ENCODE measurements around the gene LBX2. TPM values are rescaled to one million over a fixed set of nuclear protein-coding genes. Genes with fewer than 3 reads are reported as not detected.

The LBX2 gene
- total and polyA plus RNA-seq, 9 of the 15 experiments (the other 6 are each of a cell fraction or from before 2014, with no cell fraction given) = 0.39 to 6.2 (median 1.8) TPM; not detected in 1

DNA sequence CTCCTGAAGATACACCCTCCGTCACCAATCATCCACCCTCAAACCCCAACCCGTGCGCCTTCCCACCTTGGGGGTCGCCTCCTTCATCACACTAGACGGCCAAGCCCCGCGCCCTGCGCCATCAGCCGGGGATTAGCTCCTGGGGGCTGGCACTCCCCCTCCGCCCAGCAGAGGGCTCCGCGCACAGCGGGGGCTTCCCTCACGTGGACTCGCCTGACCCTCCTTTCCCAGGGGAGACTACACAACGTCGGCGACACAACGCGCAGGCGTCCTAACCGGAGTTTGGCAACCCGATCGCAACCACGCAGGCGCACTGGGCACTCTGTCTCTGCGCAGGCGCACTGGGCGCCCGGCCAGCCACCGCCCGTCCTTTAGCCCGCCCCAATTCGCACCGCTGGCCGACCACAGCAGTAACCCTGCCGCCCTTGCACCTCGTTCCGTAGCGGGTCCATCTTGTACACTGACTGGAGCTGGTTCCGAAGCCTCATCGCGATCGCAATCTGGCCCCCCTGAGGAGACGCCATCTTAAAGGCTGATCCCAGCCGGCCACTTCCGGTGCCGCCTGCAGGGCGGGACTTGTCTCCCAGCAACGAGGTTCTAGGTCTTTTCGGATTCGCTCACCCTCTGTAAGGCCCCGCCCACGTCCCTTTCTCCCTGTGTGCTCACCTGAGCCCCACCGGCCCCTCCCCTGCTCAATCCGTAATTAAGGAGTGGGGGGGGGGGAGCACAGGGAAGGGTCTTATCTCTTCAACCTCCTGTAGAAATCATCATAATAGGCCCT lies 7.9 kb upstream of the LBX2 start, which contains the start of gene PCGF1 (continued):
- TF ChIP-seq, protein P1, sequence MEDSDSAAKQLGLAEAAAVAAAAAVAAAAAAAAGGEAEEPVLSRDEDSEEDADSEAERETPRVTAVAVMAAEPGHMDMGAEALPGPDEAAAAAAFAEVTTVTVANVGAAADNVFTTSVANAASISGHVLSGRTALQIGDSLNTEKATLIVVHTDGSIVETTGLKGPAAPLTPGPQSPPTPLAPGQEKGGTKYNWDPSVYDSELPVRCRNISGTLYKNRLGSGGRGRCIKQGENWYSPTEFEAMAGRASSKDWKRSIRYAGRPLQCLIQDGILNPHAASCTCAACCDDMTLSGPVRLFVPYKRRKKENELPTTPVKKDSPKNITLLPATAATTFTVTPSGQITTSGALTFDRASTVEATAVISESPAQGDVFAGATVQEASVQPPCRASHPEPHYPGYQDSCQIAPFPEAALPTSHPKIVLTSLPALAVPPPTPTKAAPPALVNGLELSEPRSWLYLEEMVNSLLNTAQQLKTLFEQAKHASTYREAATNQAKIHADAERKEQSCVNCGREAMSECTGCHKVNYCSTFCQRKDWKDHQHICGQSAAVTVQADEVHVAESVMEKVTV (CRISPR knock-in tag; IDR thresholded peaks at IDR 0.05) = no peak
- no peak for TF ChIP-seq SLC30A9 (CRISPR knock-in tag; IDR thresholded peaks at IDR 0.05)
- no peak for TF ChIP-seq HNRNPH1 (optimal IDR thresholded peaks at IDR 0.05; ENCODE audit: low read depth, low read length)
- TF ChIP-seq MAFK (IDR thresholded peaks at IDR 0.05; ENCODE audit: low read length) = no peak
- TF ChIP-seq ZNF324 (CRISPR knock-in tag; IDR thresholded peaks at IDR 0.05) = no peak
- 0 out of 4 replicates have a peak, but pooled peaks of 1 of the 2 experiments have one; percentile 68 for TF ChIP-seq KDM4B (IDR thresholded peaks at IDR 0.05; ENCODE audit: borderline replicate concordance in 2 of 2, low read depth in 1 of 2)
- TF ChIP-seq, protein P2, sequence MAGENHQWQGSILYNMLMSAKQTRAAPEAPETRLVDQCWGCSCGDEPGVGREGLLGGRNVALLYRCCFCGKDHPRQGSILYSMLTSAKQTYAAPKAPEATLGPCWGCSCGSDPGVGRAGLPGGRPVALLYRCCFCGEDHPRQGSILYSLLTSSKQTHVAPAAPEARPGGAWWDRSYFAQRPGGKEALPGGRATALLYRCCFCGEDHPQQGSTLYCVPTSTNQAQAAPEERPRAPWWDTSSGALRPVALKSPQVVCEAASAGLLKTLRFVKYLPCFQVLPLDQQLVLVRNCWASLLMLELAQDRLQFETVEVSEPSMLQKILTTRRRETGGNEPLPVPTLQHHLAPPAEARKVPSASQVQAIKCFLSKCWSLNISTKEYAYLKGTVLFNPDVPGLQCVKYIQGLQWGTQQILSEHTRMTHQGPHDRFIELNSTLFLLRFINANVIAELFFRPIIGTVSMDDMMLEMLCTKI (IDR thresholded peaks at IDR 0.05; ENCODE audit: partially characterized antibody) = no peak
- no peak for TF ChIP-seq HMG20A (CRISPR knock-in tag; conservative IDR thresholded peaks at IDR 0.05)
- TF ChIP-seq, protein P3, sequence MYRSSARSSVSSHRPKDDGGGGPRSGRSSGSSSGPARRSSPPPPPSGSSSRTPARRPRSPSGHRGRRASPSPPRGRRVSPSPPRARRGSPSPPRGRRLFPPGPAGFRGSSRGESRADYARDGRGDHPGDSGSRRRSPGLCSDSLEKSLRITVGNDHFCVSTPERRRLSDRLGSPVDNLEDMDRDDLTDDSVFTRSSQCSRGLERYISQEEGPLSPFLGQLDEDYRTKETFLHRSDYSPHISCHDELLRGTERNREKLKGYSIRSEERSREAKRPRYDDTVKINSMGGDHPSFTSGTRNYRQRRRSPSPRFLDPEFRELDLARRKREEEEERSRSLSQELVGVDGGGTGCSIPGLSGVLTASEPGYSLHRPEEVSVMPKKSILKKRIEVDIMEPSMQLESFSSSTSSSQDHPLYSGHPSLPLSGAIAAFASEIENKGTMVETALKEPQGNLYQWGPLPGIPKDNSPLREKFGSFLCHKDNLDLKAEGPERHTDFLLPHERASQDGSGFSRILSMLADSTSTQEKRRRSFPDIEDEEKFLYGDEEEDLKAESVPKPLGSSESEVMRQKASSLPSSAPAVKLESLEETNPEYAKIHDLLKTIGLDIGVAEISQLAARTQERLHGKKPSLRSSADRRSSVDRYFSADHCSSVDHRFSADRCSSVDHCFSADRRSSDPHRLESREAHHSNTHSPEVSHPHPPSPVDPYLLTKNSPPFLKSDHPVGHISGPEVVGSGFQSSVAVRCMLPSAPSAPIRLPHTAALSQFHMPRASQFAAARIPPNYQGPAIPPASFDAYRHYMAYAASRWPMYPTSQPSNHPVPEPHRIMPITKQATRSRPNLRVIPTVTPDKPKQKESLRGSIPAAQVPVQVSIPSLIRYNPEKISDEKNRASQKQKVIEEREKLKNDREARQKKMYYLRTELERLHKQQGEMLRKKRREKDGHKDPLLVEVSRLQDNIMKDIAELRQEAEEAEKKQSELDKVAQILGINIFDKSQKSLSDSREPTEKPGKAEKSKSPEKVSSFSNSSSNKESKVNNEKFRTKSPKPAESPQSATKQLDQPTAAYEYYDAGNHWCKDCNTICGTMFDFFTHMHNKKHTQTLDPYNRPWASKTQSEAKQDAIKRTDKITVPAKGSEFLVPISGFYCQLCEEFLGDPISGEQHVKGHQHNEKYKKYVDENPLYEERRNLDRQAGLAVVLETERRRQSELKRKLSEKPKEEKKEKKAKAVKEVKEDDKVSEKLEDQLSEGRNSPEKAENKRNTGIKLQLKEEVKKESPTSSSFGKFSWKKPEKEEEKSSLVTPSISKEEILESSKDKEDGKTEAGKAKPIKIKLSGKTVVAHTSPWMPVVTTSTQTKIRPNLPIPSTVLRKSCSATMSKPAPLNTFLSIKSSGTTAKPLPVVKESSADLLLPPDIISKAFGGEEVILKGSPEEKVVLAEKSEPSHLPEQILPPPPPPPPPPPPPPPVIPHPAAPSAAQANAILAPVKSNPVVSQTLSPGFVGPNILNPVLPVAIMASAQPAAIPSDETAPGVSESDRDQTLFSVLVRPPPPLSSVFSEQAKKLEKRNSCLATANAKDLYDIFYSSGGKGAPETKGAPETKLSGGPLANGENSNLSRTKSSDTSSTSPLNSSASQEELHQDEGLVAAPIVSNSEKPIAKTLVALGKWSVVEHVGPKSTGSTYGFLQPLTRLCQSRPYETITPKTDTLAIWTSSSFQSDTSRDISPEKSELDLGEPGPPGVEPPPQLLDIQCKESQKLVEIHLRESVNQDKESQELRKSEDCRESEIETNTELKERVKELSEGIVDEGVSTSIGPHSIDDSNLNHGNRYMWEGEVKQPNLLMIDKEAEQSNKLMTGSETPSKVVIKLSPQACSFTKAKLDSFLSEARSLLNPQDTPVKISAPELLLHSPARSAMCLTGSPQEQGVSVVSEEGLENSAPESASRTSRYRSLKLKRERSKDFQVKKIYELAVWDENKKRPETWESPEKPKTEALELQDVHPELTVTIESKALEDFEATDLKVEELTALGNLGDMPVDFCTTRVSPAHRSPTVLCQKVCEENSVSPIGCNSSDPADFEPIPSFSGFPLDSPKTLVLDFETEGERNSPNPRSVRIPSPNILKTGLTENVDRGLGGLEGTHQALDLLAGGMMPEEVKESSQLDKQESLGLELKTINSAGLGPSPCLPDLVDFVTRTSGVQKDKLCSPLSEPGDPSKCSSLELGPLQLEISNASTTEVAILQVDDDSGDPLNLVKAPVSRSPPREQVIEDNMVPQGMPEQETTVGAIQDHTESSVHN (IDR thresholded peaks at IDR 0.05; ENCODE audit: borderline replicate concordance in 1 of 2, low read depth in 1 of 2) = no peak
- no peak for TF ChIP-seq U2AF2 (optimal IDR thresholded peaks at IDR 0.05; ENCODE audit: low read depth, low read length)
- TF ChIP-seq SETDB1 (IDR thresholded peaks at IDR 0.05; ENCODE audit: low read length) = no peak
- no peak; the same call in 1 of the 2 replicates for TF ChIP-seq ZNF12 (CRISPR knock-in tag; IDR thresholded peaks at IDR 0.05)
- TF ChIP-seq RCOR1 (IDR thresholded peaks at IDR 0.05; ENCODE audit: borderline replicate concordance in 1 of 2, low read depth in 2 of 2, low read length in 2 of 2) = peak in 1 of 2 experiments; percentile 52; a peak in 2 of 4 replicates

All from K562 (cell line).